ENCODE data around the gene TRAF3IP3.

- TF ChIP-seq, protein P1, sequence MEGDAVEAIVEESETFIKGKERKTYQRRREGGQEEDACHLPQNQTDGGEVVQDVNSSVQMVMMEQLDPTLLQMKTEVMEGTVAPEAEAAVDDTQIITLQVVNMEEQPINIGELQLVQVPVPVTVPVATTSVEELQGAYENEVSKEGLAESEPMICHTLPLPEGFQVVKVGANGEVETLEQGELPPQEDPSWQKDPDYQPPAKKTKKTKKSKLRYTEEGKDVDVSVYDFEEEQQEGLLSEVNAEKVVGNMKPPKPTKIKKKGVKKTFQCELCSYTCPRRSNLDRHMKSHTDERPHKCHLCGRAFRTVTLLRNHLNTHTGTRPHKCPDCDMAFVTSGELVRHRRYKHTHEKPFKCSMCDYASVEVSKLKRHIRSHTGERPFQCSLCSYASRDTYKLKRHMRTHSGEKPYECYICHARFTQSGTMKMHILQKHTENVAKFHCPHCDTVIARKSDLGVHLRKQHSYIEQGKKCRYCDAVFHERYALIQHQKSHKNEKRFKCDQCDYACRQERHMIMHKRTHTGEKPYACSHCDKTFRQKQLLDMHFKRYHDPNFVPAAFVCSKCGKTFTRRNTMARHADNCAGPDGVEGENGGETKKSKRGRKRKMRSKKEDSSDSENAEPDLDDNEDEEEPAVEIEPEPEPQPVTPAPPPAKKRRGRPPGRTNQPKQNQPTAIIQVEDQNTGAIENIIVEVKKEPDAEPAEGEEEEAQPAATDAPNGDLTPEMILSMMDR (IDR thresholded peaks at IDR 0.05) = no peak
- TF ChIP-seq EZH2phosphoT487 (IDR thresholded peaks at IDR 0.05) = no peak
- TF ChIP-seq EZH2 (IDR thresholded peaks at IDR 0.05) = no peak
Measured at GRCh38 chr1:209816923-209817322, 61.1 kb downstream of the TRAF3IP3 start.

Measured in neural progenitor cell (in vitro differentiated cells).